Stomach (tissue), 4 donors: ENCODE results near the gene KLF13.

Experiments
- CTCF ChIP-seq, 7 experiments: fragments of 450-650 bp in 4 of 7; fragments of 200-600 bp in 3 of 7; sonication (generic) in 3 of 7; IDR thresholded peaks; one replicate each; pipeline ENCODE4 v1.5.1; 2016 to 2019; ENCODE audit warnings: antibody characterized with exemption in 7 of 7, control low read depth in 2 of 7, mild to moderate bottlenecking in 1 of 7
- POLR2AphosphoS5 ChIP-seq, 3 donors: sonication (generic); formaldehyde crosslinking; IDR thresholded peaks; one replicate each; pipeline ENCODE4 v1.6.1; 2016; ENCODE audit warnings: antibody characterized with exemption in 3 of 3

GRCh38 chr15:31343831-31344230 lies 17.2 kb downstream of the KLF13 start:
- no peak for TF ChIP-seq CTCF (IDR thresholded peaks at IDR 0.05)
- no peak for TF ChIP-seq POLR2AphosphoS5 (IDR thresholded peaks at IDR 0.05)
